Muscle layer of colon (tissue), 2 donors: ENCODE measurements around the gene NPTX2.

Experiments
- H3K27ac ChIP-seq: one replicate; pipeline ENCODE4 v1.7.0; 2013; ENCODE audit warnings: low read depth, mild to moderate bottlenecking, low read length, moderate library complexity
- H3K27me3 ChIP-seq, 2 donors: one replicate each; pipeline ENCODE4 v1.7.0; 2013; ENCODE audit warnings: low read length in 2 of 2, mild to moderate bottlenecking in 2 of 2; ENCODE audit not compliant: insufficient read depth in 2 of 2, control insufficient read depth in 1 of 2
- H3K36me3 ChIP-seq: one replicate; pipeline ENCODE4 v1.7.0; 2013; ENCODE audit warnings: mild to moderate bottlenecking, low read length; ENCODE audit not compliant: insufficient read depth
- H3K4me1 ChIP-seq: one replicate; pipeline ENCODE4 v1.7.0; 2013; ENCODE audit warnings: mild to moderate bottlenecking, low read length; ENCODE audit not compliant: insufficient read depth
- H3K4me3 ChIP-seq, 2 donors: one replicate each; pipeline ENCODE4 v1.7.0; 2013; ENCODE audit warnings: low read length in 2 of 2, low read depth in 1 of 2, mild to moderate bottlenecking in 1 of 2, moderate library complexity in 1 of 2
- H3K9ac ChIP-seq: one replicate; pipeline ENCODE4 v1.7.0; 2013; ENCODE audit warnings: low read length
- H3K9me3 ChIP-seq: one replicate; pipeline ENCODE4 v1.7.0; 2013; ENCODE audit warnings: mild to moderate bottlenecking, low read length
- donor health status: abdominal sarcoma.
- donor health status: Adenocarcinoma of cecum.

The NPTX2 gene

GRCh38 chr7:98657736-98658135 is 40.7 kb downstream of the NPTX2 start:
- Histone ChIP-seq H3K9me3 (no peaks in the 10 kb centered on the region), H3K27ac (no peak overlapping the region), H3K36me3 (no peaks in the 10 kb centered on the region), H3K4me1 (no peaks in the 10 kb centered on the region), H3K27me3 (no peaks in the 10 kb centered on the region), H3K9ac (no peak overlapping the region), H3K4me3 (no peak overlapping the region)

GRCh38 chr7:98659756-98660155 is 42.7 kb downstream of the NPTX2 start:
- H3K27ac ChIP-seq = no peak overlapping the region
- H3K9me3 ChIP-seq = no peaks in the 10 kb centered on the region
- no peak overlapping the region for H3K9ac ChIP-seq
- H3K27me3 ChIP-seq = no peaks in the 10 kb centered on the region
- H3K4me3 ChIP-seq = no peak overlapping the region
- no peaks in the 10 kb centered on the region for H3K4me1 ChIP-seq
- no peaks in the 10 kb centered on the region for H3K36me3 ChIP-seq

GRCh38 chr7:98661607-98662006 is 44.5 kb downstream of the NPTX2 start:
- no peaks in the 10 kb centered on the region for H3K9me3 ChIP-seq
- no peaks in the 10 kb centered on the region for H3K4me1 ChIP-seq
- no peaks in the 10 kb centered on the region for H3K27me3 ChIP-seq
- no peak overlapping the region for H3K4me3 ChIP-seq
- H3K36me3 ChIP-seq = no peaks in the 10 kb centered on the region
- H3K9ac ChIP-seq = no peak overlapping the region
- H3K27ac ChIP-seq = no peak overlapping the region

DNA sequence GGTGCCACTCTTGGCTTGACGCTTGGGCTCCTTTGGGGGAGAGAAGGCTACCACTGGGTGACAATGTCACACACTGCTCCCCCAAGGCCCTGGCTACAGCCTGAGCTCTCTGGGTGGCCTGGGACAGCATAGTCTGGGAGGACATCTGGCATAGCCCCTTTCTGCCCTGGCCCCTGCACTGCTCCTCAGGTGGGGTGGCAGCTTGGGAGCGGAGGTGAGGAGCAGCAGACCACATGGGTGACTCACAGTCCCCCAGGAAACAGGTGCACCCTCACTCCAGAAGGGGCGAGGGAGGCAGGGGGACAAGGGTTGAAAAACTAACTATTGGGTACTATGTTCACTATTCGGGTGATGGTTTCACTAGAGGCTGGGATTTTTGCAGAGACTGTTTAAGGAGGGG is 45.2 kb downstream of the NPTX2 start:
- Histone ChIP-seq H3K36me3 (no peaks in the 10 kb centered on the region), H3K27ac (no peak overlapping the region), H3K9me3 (no peaks in the 10 kb centered on the region), H3K4me3 (no peak overlapping the region), H3K4me1 (no peaks in the 10 kb centered on the region), H3K27me3 (no peaks in the 10 kb centered on the region), H3K9ac (no peak overlapping the region)

DNA sequence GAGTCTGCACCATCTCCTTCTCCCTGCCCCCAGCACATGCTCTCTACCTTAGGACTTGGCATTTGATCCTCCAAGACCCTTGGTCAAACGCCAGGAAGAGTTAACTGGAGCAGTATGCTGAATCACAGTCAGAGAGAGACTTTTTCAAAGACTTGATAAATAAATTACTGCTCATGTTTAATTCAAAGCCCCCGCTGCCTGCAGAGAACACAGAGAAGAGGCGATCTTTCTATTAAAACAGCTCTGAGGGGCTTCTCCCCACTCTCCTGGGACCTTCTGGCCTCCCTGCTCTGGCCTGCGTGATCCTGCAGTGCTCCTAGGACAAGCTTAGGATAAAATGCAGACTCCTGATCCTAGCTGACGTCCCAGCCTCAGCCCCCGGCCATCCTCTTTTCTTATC is 47.8 kb downstream of the NPTX2 start:
- Histone ChIP-seq H3K27ac (no peak overlapping the region), H3K36me3 (no peaks in the 10 kb centered on the region), H3K9ac (no peak overlapping the region), H3K9me3 (no peaks in the 10 kb centered on the region), H3K4me1 (no peaks in the 10 kb centered on the region), H3K4me3 (no peak overlapping the region), H3K27me3 (no peaks in the 10 kb centered on the region)

- H3K27me3 ChIP-seq = no peaks in the 10 kb centered on the region
- no peaks in the 10 kb centered on the region for H3K36me3 ChIP-seq
- H3K4me1 ChIP-seq = no peaks in the 10 kb centered on the region
- no peak overlapping the region for H3K27ac ChIP-seq
- H3K4me3 ChIP-seq = no peak overlapping the region
- H3K9me3 ChIP-seq = peaks cover 5% of the 10 kb centered on the region
- no peak overlapping the region for H3K9ac ChIP-seq
Observed at GRCh38 chr7:98668255-98668654, 51.2 kb downstream of the NPTX2 start.

GRCh38 chr7:98669329-98670000 is 52.4 kb downstream of the NPTX2 start:
- H3K4me1 ChIP-seq = no peaks in the 10 kb centered on the region
- H3K4me3 ChIP-seq = no peak overlapping the region
- H3K9ac ChIP-seq = no peak overlapping the region
- peaks cover 5% of the 10 kb centered on the region for H3K9me3 ChIP-seq
- H3K36me3 ChIP-seq = no peaks in the 10 kb centered on the region
- no peaks in the 10 kb centered on the region for H3K27me3 ChIP-seq
- no peak overlapping the region for H3K27ac ChIP-seq

GRCh38 chr7:98670186-98670585 is 53.1 kb downstream of the NPTX2 start:
- H3K4me1 ChIP-seq = no peaks in the 10 kb centered on the region
- H3K27ac ChIP-seq = no peak overlapping the region
- H3K4me3 ChIP-seq = no peak overlapping the region
- H3K9me3 ChIP-seq = peaks cover 5% of the 10 kb centered on the region
- H3K9ac ChIP-seq = no peak overlapping the region
- H3K27me3 ChIP-seq = no peaks in the 10 kb centered on the region
- no peaks in the 10 kb centered on the region for H3K36me3 ChIP-seq

DNA sequence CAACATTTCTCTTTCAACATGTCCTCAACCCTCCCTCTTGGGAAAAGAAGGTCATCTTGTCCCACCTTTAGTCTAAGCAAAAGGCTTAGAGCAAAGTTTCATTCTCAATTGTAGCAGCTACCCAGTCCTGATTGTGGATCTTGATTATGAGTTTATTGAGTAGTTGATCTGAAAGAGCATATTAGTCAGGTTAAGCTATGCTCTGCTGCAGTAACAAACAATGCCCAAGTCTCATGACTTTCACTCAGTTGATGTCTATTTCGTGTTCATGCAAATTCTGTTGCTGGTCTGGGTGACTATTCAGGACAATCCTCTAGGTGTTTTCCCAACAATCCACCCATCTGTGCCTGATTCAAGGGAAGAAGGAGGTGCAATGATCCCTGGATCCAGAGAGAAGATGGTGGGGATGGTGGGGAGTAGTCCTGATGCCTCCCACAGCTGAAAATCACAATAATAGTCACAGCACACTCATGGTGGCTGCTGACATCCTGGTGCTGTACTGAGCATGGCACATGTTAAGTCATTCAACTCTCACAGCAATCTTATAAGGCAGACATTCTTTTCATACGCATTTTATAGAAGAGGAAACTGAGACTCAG is 54.7 kb downstream of the NPTX2 start:
- Histone ChIP-seq H3K27ac (no peak overlapping the region), H3K36me3 (no peaks in the 10 kb centered on the region), H3K4me1 (no peaks in the 10 kb centered on the region), H3K9ac (no peak overlapping the region), H3K9me3 (peaks cover 5% of the 10 kb centered on the region), H3K4me3 (no peak overlapping the region), H3K27me3 (no peaks in the 10 kb centered on the region)

GRCh38 chr7:98674461-98674860 is 57.4 kb downstream of the NPTX2 start:
- H3K9ac ChIP-seq = no peak overlapping the region
- no peak overlapping the region for H3K27ac ChIP-seq
- H3K4me1 ChIP-seq = no peaks in the 10 kb centered on the region
- H3K4me3 ChIP-seq = no peak overlapping the region
- no peaks in the 10 kb centered on the region for H3K27me3 ChIP-seq
- no peaks in the 10 kb centered on the region for H3K36me3 ChIP-seq
- peaks cover 5% of the 10 kb centered on the region for H3K9me3 ChIP-seq

DNA sequence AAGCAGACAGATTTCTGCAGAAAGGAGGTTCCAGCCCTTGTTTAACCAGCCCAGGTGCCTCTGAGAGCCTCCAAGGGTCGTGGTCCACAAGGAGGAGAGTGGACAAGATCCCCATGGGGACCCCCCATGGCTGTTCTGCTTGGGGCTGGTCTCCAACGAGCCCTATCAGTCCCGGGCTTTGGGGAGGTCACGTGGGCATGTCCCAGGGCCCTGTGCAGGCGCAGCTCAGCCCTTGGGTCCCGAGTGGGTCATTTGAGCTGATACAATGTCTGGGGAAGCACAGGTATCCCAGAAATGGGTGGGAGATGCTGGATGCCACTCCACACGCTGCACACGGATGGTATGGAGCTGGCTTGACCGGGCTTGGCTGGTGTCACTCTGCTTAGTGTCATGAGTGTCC is 57.8 kb downstream of the NPTX2 start:
- Histone ChIP-seq H3K4me3 (no peak overlapping the region), H3K27ac (no peak overlapping the region), H3K36me3 (no peaks in the 10 kb centered on the region), H3K27me3 (no peaks in the 10 kb centered on the region), H3K9ac (no peak overlapping the region), H3K4me1 (no peaks in the 10 kb centered on the region), H3K9me3 (peaks cover 5% of the 10 kb centered on the region)

- H3K27me3 ChIP-seq = no peaks in the 10 kb centered on the region
- H3K9me3 ChIP-seq = no peaks in the 10 kb centered on the region
- no peaks in the 10 kb centered on the region for H3K36me3 ChIP-seq
- H3K27ac ChIP-seq = no peak overlapping the region
- no peak overlapping the region for H3K9ac ChIP-seq
- H3K4me3 ChIP-seq = no peak overlapping the region
- H3K4me1 ChIP-seq = no peaks in the 10 kb centered on the region
Observed at GRCh38 chr7:98678215-98678614, 61.1 kb downstream of the NPTX2 start.
